CD4-positive, alpha-beta T cell (primary cell): ENCODE data around the gene SHOX. TPM values are rescaled to one million over a fixed set of nuclear protein-coding genes. Genes with fewer than 3 reads are reported as not detected.
"Not testable (repeated sequence)": the region's sequence is repeated elsewhere in the genome, so short reads cannot be mapped to it uniquely, and the experiment has no call there.

Experiments
- ATAC-seq: fragments of 200-7000 bp; cut with Tn5 transposase; one replicate; pipeline ENCODE4 v1.10.0; 2022; ENCODE audit warnings: mild to moderate bottlenecking; ENCODE audit not compliant: poor library complexity
- CTCF ChIA-PET: fragments of 350-600 bp; sonication (Branson Sonifier 250); formaldehyde crosslinking; loops from one replicate; lab custom pipeline; 2021; ENCODE audit warnings: antibody characterized with exemption, inconsistent platforms; lab: Charles Lee
- POLR2A ChIA-PET: fragments of 350-600 bp; sonication (Branson Sonifier 250); formaldehyde crosslinking; loops from one replicate; lab custom pipeline; 2021; ENCODE audit warnings: antibody characterized with exemption, inconsistent platforms; lab: Charles Lee
- DNase-seq, 14 experiments: peaks; one replicate each; pipeline ENCODE4 v3.0.0-alpha.2; 2013 to 2020; ENCODE audit warnings: mixed read lengths in 2 of 14
- H3K27ac ChIP-seq, 2 donors: one replicate each; pipeline versions ENCODE4 v1.5.1 to v1.7.0; 2013; ENCODE audit warnings: low read length in 2 of 2, low read depth in 1 of 2, mild to moderate bottlenecking in 1 of 2
- H3K27me3 ChIP-seq, 2 experiments: 1 replicate in 1 of 2; 2 replicates in 1 of 2; pipeline versions ENCODE4 v1.6.1 to v1.7.0; 2013; ENCODE audit warnings: low read length in 2 of 2, control low read depth in 1 of 2, mild to moderate bottlenecking in 1 of 2, moderate library complexity in 1 of 2; ENCODE audit not compliant: insufficient read depth in 2 of 2, control insufficient read depth in 1 of 2
- H3K36me3 ChIP-seq: one replicate; pipeline ENCODE4 v1.6.1; 2013; ENCODE audit warnings: low read length, control low read depth; ENCODE audit not compliant: insufficient read depth
- H3K4me1 ChIP-seq: one replicate; pipeline ENCODE4 v1.6.1; 2013; ENCODE audit warnings: low read length, control low read depth; ENCODE audit not compliant: insufficient read depth
- H3K4me3 ChIP-seq: one replicate; pipeline ENCODE4 v1.5.1; 2013; ENCODE audit warnings: mild to moderate bottlenecking, low read length, moderate library complexity
- H3K9me3 ChIP-seq, 2 experiments: 1 replicate in 1 of 2; 2 replicates in 1 of 2; pipeline versions ENCODE4 v1.6.1 to v1.7.0; 2013; ENCODE audit warnings: low read length in 2 of 2, mild to moderate bottlenecking in 2 of 2, control low read depth in 1 of 2, moderate library complexity in 1 of 2; ENCODE audit not compliant: control insufficient read depth in 1 of 2, insufficient read depth in 1 of 2
- H3K27ac Mint-ChIP-seq: one replicate; pipeline ENCODE4 v1.8.0; 2020; ENCODE audit warnings: mixed read lengths
- H3K27me3 Mint-ChIP-seq: one replicate; pipeline ENCODE4 v1.8.0; 2021; ENCODE audit warnings: mixed read lengths
- H3K36me3 Mint-ChIP-seq: one replicate; pipeline ENCODE4 v1.8.0; 2021; ENCODE audit warnings: low read depth, mixed read lengths
- H3K4me1 Mint-ChIP-seq: one replicate; pipeline ENCODE4 v1.8.0; 2021; ENCODE audit warnings: low read depth, mixed read lengths
- H3K4me3 Mint-ChIP-seq: one replicate; pipeline ENCODE4 v1.8.0; 2020; ENCODE audit warnings: mild to moderate bottlenecking, mixed read lengths
- H3K9me3 Mint-ChIP-seq: one replicate; pipeline ENCODE4 v1.8.0; 2020; ENCODE audit warnings: mixed read lengths
- CTCF ChIP-seq: fragments of 200-600 bp; IDR thresholded peaks from one replicate; pipeline ENCODE4 v1.8.0; 2022; ENCODE audit warnings: antibody characterized with exemption, mild to moderate bottlenecking
- intact Hi-C, 2 experiments: fragments of 100-400 bp; cut with DNase I in 1 of 2; cut with micrococcal nuclease in 1 of 2; formaldehyde crosslinking; loops; one replicate each; pipeline versions ENCODE4 v1.15.1 to v1.9.0; 2023 to 2025; cut with DNase I, micrococcal nuclease
- total RNA-seq, 174 experiments: library from RNA in 2 of 174; stranded (reverse) in 2 of 174; gene quantifications; one replicate each; pipeline ENCODE4 v1.2.3 and lab custom pipeline; 2021 to 2026

Gene SHOX
- total RNA-seq, 2 experiments from 2014 or later: not detected

GRCh38 chrX:621705-622503 lies 8.7 kb upstream of the SHOX start:
- H3K4me3 Mint-ChIP-seq: no peak overlapping the region

GRCh38 chrX:622802-623201 lies 7.8 kb upstream of the SHOX start:
- H3K9me3 Mint-ChIP-seq, intact Hi-C loops, POLR2A ChIA-PET, H3K27ac Mint-ChIP-seq, DNase-seq, H3K4me1 ChIP-seq, H3K4me3 ChIP-seq, CTCF ChIA-PET, ATAC-seq, H3K4me3 Mint-ChIP-seq, H3K36me3 ChIP-seq, H3K4me1 Mint-ChIP-seq, H3K36me3 Mint-ChIP-seq, H3K27ac ChIP-seq: not testable (repeated sequence)
- Histone ChIP-seq H3K9me3 (peaks cover 0 to 31% of the 10 kb centered on the region in 2 experiments), H3K27me3 (peaks cover 22 to 34% of the 10 kb centered on the region in 2 experiments)
- H3K27me3 Mint-ChIP-seq: peaks cover 68% of the 10 kb centered on the region

More at GRCh38 chrX:621705-622503, 8.7 kb upstream of the SHOX start:
- DNase-seq (no peak), ATAC-seq (no peak)
- Mint-ChIP-seq H3K9me3 (no peaks in the 10 kb centered on the region), H3K36me3 (no peaks in the 10 kb centered on the region), H3K27me3 (peaks cover 64% of the 10 kb centered on the region), H3K27ac (no peak overlapping the region), H3K4me1 (peaks cover 6% of the 10 kb centered on the region)
- intact Hi-C loops: no loop called here
- H3K9me3 ChIP-seq: peaks cover 0 to 32% of the 10 kb centered on the region in 2 experiments
- TF ChIP-seq CTCF: no peak
- H3K27ac ChIP-seq: no peak overlapping the region
- H3K4me3 ChIP-seq: no peak overlapping the region
- ChIA-PET POLR2A (no interaction called here), CTCF (no interaction called here)
- H3K4me1 ChIP-seq: no peaks in the 10 kb centered on the region
- no peaks in the 10 kb centered on the region for H3K36me3 ChIP-seq
- peaks cover 21 to 25% of the 10 kb centered on the region in 2 experiments for H3K27me3 ChIP-seq

- Histone ChIP-seq H3K9me3 (peaks cover 0 to 28% of the 10 kb centered on the region in 2 experiments), H3K27me3 (peaks cover 19 to 30% of the 10 kb centered on the region in 2 experiments), H3K27ac (no peak overlapping the region), H3K4me1 (no peaks in the 10 kb centered on the region), H3K36me3 (no peaks in the 10 kb centered on the region), H3K4me3 (no peak overlapping the region)
- peaks cover 69% of the 10 kb centered on the region for H3K27me3 Mint-ChIP-seq
- H3K9me3 Mint-ChIP-seq: no peaks in the 10 kb centered on the region
- H3K4me3 Mint-ChIP-seq: no peak overlapping the region
- TF ChIP-seq CTCF: no peak
- H3K36me3 Mint-ChIP-seq: no peaks in the 10 kb centered on the region
- H3K4me1 Mint-ChIP-seq: peaks cover 10% of the 10 kb centered on the region
- ChIA-PET CTCF (no interaction called here), POLR2A (no interaction called here)
- intact Hi-C loops: no loop called here
- ATAC-seq: no peak
- H3K27ac Mint-ChIP-seq: no peak overlapping the region
- DNase-seq: no peak
Measured at GRCh38 chrX:623268-623598, 7.4 kb upstream of the SHOX start.
